HG03025 (cell line): ENCODE data around the gene TRAF5.
"Not testable (repeated sequence)": the region's sequence is repeated elsewhere in the genome, so short reads cannot be mapped to it uniquely, and the experiment has no call there.

Source experiments
- ATAC-seq: cut with Tn5 transposase; IDR thresholded peaks from one replicate; pipeline ENCODE4 v1.9.1; 2021; ENCODE audit warnings: mild to moderate bottlenecking, moderate library complexity; ENCODE audit not compliant: unreplicated experiment, low FRiP score

TRAF5 gene, protein sequence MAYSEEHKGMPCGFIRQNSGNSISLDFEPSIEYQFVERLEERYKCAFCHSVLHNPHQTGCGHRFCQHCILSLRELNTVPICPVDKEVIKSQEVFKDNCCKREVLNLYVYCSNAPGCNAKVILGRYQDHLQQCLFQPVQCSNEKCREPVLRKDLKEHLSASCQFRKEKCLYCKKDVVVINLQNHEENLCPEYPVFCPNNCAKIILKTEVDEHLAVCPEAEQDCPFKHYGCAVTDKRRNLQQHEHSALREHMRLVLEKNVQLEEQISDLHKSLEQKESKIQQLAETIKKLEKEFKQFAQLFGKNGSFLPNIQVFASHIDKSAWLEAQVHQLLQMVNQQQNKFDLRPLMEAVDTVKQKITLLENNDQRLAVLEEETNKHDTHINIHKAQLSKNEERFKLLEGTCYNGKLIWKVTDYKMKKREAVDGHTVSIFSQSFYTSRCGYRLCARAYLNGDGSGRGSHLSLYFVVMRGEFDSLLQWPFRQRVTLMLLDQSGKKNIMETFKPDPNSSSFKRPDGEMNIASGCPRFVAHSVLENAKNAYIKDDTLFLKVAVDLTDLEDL

GRCh38 chr1:211326528-211327345 is at the start of gene TRAF5:
Gene TRAF5, plus strand, starts transcription at chr1:211326833. Its CDS starts 26,407 bp downstream, at chr1:211353240.
- no peak for ATAC-seq

GRCh38 chr1:211279340-211279739 is 47.3 kb upstream of the TRAF5 start:
- no peak for ATAC-seq

GRCh38 chr1:211280910-211281309 is 45.7 kb upstream of the TRAF5 start:
- ATAC-seq: no peak

DNA sequence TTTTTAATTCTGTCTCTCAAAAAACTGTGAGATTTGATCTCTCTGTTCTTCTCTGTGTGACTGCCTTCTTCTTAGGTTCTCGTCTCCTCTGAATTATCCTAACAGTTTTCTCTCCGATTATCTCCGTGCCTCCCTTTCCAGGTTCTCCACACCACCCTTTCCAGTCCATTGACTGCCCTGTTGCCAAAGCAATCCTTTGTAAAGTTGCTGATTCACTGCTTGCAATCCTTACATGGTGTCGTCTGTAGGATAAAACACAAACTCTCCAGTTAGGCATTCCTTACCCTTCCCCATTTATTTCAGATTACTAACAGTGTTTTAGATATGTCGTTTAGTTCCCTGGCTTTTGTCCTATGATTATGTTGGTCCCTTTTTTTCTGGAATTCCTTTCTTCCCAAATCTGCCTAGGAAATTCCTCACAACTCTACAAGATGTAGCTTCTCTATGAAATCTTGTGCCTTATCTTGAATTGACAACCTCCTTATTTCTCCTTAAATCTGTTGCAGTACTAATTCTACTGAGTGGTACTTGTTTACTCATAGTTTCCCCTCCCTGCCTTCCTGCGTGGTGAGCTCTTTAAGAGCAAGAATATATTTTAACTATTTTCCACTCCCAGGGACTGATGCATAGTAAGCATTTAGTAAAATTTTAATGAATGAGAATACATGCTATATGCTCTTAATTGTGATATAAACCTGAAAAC is 45.2 kb upstream of the TRAF5 start:
- no peak for ATAC-seq

- ATAC-seq: no peak
Measured at GRCh38 chr1:211282023-211282373, 44.6 kb upstream of the TRAF5 start.

GRCh38 chr1:211285196-211285595 is 41.4 kb upstream of the TRAF5 start:
- ATAC-seq: no peak

DNA sequence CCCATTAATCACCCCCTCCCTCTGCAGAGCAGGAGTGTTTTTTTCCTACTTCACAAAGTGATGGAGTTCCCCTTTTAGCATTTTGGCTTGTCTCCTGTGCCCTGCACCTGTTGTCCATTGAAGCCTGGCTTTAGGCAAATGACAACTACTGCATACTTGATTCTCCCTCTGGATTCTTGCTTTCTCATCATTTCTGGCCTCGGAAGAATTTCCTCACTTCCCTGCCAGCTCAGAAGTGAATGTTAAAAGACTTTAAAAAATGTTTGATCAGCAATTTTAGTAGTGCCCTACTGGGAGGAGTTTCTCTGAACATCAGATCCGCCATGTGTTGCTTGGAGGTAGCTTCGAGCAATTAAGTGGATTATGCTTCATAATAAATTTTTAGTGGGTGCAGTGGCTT is 39.4 kb upstream of the TRAF5 start:
- no peak for ATAC-seq

DNA sequence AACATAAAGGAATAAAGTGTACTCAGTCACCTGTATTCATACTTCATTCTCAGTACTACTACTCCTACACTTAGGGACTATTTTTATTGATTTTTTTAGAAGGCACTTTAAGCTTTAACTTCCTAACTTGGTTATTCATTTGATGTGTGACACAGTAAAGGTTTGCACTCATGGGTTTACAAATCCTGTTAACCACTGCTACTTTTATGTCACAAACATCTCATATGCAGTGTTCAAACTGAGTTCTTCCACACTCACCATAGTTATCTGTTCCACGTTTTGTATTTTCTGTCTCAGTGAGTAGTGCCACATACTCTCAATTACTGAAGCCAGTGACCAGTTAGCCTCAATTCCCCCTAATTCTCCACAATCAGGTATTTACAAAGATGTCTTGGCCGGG is 34.2 kb upstream of the TRAF5 start:
- no peak for ATAC-seq

- no peak for ATAC-seq
Measured at GRCh38 chr1:211296396-211296795, 30.2 kb upstream of the TRAF5 start.

DNA sequence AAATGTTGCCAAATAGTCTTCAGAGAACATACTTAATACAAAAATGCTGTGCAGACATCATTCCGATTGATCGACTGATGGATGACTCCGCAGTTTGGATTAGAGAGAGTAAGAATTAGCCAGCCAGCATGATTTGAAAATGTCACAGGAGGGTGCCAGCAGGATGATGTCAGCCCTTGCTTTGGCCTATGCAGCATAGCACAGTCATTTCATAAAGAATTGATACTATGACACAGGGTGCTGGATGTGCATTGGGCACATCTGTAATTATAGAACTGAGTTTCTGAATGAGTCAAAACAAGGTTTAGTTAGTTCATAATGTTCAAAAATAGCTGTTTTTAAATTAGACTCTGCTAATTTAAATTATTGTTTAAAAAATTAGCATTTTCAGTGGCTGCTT is 21.6 kb upstream of the TRAF5 start:
- ATAC-seq: peak; percentile 80

DNA sequence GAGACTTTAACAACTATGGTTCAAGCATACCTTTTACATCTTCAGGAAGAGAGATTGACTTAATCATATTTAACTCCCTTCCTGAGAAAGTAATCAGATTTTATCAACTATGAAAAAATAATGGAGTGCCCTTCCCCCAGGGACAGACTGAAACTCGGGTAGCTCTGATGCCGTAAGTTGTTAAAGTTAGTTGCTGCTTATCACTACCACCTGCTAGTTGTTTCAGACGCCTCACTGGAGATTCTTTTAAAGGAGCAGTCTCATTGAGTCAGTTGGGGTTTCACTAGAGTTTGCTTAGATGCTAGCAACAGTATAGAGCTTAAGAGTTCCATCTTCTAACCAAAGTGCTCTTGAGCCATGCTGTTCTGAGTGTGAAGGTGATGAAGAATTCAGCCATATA is 17.0 kb upstream of the TRAF5 start:
- no peak for ATAC-seq

GRCh38 chr1:211313392-211313791 is 13.2 kb upstream of the TRAF5 start:
- ATAC-seq: no peak

- ATAC-seq: no peak
Measured at GRCh38 chr1:211318576-211319280, 7.9 kb upstream of the TRAF5 start.

GRCh38 chr1:211319892-211320291 is 6.7 kb upstream of the TRAF5 start:
- no peak for ATAC-seq

GRCh38 chr1:211320980-211321379 is 5.7 kb upstream of the TRAF5 start:
- no peak for ATAC-seq

DNA sequence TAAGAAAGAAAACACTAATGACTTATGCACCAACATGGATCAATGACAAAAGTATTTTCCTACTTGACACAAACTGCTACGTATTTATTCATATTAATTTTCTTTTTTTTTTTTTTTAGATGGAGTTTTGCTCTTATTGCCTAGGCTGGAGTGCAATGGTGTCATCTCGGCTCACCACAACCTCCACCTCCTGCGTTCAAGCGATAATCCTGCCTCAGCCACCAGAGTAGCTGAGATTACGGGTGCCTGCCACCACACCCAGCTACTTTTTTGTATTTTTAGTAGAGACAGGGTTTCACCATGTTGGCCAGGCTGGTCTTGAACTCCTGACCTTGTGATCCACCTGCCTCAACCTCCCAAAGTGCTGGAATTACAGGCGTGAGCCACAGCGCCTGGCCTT is 5.0 kb upstream of the TRAF5 start:
- not testable (repeated sequence) for ATAC-seq

GRCh38 chr1:211323156-211324063 is 3.2 kb upstream of the TRAF5 start:
- no peak for ATAC-seq

- no peak for ATAC-seq
Measured at GRCh38 chr1:211324992-211325775, 1.4 kb upstream of the TRAF5 start.

DNA sequence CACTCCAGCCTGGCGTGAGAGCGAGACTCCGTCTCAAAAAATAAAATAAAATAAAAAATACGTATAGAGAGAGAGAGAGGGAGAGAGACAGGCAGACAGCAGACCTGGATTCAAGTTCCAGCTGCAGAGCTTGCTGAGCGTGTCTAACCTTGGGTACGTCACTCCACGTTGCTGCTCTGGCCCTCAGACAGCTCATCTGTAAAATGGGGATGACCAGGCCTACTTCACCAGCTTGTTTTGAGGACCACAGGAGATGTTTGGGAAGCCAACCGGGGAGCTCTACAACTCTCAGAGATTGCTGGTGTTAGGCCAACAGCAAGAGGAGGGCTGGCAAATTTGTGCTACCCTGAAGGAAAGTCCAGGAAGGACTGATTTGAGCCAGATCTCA is 499 bp upstream of the TRAF5 start:
- ATAC-seq: no peak
